A204.1 (cell line): Measurements from ENCODE around the gene GNAT3.

ENCODE experiments used
- FAIRE-seq: peaks from 2 replicates; lab custom pipeline; 2012; peaks lifted over from hg19 to GRCh38; lab: Jason Lieb, UNC

Gene GNAT3

GRCh38 chr7:80460857-80461256 is 51.0 kb downstream of the GNAT3 start:
- peak; percentile 30 for FAIRE-seq

- FAIRE-seq: no peak
Observed at GRCh38 chr7:80459776-80460510, 51.9 kb downstream of the GNAT3 start.

- FAIRE-seq: no peak
Observed at GRCh38 chr7:80458822-80459725, 52.8 kb downstream of the GNAT3 start.

GRCh38 chr7:80453699-80454340 is 58.0 kb downstream of the GNAT3 start:
- peak; percentile 82 for FAIRE-seq

- no peak for FAIRE-seq
Observed at GRCh38 chr7:80450621-80451308, 61.1 kb downstream of the GNAT3 start.

GRCh38 chr7:80449836-80450235 is 62.0 kb downstream of the GNAT3 start:
- no peak for FAIRE-seq

GRCh38 chr7:80445351-80445750 is 66.5 kb downstream of the GNAT3 start:
- no peak for FAIRE-seq

- FAIRE-seq: no peak
Observed at GRCh38 chr7:80444811-80445210, 67.1 kb downstream of the GNAT3 start.

GRCh38 chr7:80443325-80443724 is 68.5 kb downstream of the GNAT3 start:
- no peak for FAIRE-seq

- no peak for FAIRE-seq
Observed at GRCh38 chr7:80440883-80441282, 71.0 kb downstream of the GNAT3 start.

GRCh38 chr7:80439894-80440821 is 71.7 kb downstream of the GNAT3 start:
- FAIRE-seq: no peak

GRCh38 chr7:80435521-80435920 is 76.3 kb downstream of the GNAT3 start:
- FAIRE-seq: no peak

GRCh38 chr7:80434047-80434446 is 77.8 kb downstream of the GNAT3 start:
- FAIRE-seq: no peak

GRCh38 chr7:80432166-80432565 is 79.7 kb downstream of the GNAT3 start:
- FAIRE-seq: no peak

GRCh38 chr7:80429181-80429580 is 82.7 kb downstream of the GNAT3 start:
- FAIRE-seq: no peak

- peak; percentile 9 for FAIRE-seq
Observed at GRCh38 chr7:80428161-80429054, 83.5 kb downstream of the GNAT3 start.

GRCh38 chr7:80427218-80427617 is 84.6 kb downstream of the GNAT3 start:
- no peak for FAIRE-seq

GRCh38 chr7:80420876-80421275 is 91.0 kb downstream of the GNAT3 start:
- no peak for FAIRE-seq

GRCh38 chr7:80417211-80417793 is 94.6 kb downstream of the GNAT3 start:
- FAIRE-seq: no peak

GRCh38 chr7:80415522-80415921 is 96.3 kb downstream of the GNAT3 start:
- no peak for FAIRE-seq
